ENCODE measurements around the gene RFT1.

DNA sequence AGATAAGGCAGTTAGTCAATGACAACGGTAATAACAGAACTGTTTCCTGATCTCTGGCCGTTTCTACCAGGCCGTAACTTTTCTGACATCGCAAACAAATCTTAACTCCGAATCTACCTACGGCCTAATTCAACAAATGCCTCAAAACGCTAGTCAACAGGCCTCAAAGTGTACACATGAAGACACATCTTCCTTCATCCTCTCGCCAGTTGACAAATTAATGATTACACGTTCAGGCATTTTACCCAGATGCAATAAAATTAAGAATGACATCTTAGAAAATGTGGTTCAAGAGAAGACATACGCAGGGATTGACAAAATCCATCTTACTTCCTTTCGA is 85.9 kb downstream of the RFT1 start:
- TF ChIP-seq, protein P1, sequence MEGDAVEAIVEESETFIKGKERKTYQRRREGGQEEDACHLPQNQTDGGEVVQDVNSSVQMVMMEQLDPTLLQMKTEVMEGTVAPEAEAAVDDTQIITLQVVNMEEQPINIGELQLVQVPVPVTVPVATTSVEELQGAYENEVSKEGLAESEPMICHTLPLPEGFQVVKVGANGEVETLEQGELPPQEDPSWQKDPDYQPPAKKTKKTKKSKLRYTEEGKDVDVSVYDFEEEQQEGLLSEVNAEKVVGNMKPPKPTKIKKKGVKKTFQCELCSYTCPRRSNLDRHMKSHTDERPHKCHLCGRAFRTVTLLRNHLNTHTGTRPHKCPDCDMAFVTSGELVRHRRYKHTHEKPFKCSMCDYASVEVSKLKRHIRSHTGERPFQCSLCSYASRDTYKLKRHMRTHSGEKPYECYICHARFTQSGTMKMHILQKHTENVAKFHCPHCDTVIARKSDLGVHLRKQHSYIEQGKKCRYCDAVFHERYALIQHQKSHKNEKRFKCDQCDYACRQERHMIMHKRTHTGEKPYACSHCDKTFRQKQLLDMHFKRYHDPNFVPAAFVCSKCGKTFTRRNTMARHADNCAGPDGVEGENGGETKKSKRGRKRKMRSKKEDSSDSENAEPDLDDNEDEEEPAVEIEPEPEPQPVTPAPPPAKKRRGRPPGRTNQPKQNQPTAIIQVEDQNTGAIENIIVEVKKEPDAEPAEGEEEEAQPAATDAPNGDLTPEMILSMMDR (IDR thresholded peaks at IDR 0.05): no peak
- no peak for TF ChIP-seq EZH2phosphoT487 (IDR thresholded peaks at IDR 0.05)
- no peak for TF ChIP-seq EZH2 (IDR thresholded peaks at IDR 0.05)

Data from neural progenitor cell (in vitro differentiated cells).